ENCODE measurements around the gene ASPSCR1. TPM values are rescaled to one million over a fixed set of nuclear protein-coding genes. Genes with fewer than 3 reads are reported as not detected.

Gene ASPSCR1
- total RNA-seq, 1 experiment from 2014 or later: 51.0 TPM

GRCh38 chr17:81999976-82000802, 22.8 kb downstream of the ASPSCR1 start (continued):
- TF ChIP-seq REST (IDR thresholded peaks at IDR 0.05; ENCODE audit: low read depth) (no peak), ELF1 (IDR thresholded peaks at IDR 0.05; ENCODE audit: borderline replicate concordance, low read depth) (no peak), RAD21 (IDR thresholded peaks at IDR 0.05; ENCODE audit: low read depth) (no peak)
- TF ChIP-seq, protein P1, sequence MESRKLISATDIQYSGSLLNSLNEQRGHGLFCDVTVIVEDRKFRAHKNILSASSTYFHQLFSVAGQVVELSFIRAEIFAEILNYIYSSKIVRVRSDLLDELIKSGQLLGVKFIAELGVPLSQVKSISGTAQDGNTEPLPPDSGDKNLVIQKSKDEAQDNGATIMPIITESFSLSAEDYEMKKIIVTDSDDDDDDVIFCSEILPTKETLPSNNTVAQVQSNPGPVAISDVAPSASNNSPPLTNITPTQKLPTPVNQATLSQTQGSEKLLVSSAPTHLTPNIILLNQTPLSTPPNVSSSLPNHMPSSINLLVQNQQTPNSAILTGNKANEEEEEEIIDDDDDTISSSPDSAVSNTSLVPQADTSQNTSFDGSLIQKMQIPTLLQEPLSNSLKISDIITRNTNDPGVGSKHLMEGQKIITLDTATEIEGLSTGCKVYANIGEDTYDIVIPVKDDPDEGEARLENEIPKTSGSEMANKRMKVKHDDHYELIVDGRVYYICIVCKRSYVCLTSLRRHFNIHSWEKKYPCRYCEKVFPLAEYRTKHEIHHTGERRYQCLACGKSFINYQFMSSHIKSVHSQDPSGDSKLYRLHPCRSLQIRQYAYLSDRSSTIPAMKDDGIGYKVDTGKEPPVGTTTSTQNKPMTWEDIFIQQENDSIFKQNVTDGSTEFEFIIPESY (IDR thresholded peaks at IDR 0.05; ENCODE audit: extremely low read depth, insufficient replicate concordance, low read length): no peak

Data from HCT116 (cell line).